ENCODE measurements around the gene GDAP1L1.

GDAP1L1 gene

DNA sequence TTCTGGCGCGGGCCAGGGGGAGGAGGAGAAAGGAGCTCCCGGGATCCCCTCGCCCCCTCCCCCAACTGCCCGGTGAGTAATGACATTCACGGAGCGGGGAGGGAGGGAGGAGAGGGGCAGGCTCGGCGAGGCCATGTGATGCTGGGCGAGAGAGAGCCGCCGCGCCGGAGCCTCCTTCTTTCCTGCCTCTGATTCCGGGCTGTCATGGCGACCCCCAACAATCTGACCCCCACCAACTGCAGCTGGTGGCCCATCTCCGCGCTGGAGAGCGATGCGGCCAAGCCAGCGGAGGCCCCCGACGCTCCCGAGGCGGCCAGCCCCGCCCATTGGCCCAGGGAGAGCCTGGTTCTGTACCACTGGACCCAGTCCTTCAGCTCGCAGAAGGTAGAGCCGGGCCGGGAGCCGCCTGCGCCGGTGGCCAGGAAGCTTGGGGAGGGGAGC lies at the start of gene GDAP1L1:
Gene GDAP1L1, plus strand, starts transcription at position 178 of the 441 bp plus-strand sequence. Its CDS starts 27 bp downstream, at position 205.
- no peak for DNase-seq (ENCODE audit: low spot score)

DNA sequence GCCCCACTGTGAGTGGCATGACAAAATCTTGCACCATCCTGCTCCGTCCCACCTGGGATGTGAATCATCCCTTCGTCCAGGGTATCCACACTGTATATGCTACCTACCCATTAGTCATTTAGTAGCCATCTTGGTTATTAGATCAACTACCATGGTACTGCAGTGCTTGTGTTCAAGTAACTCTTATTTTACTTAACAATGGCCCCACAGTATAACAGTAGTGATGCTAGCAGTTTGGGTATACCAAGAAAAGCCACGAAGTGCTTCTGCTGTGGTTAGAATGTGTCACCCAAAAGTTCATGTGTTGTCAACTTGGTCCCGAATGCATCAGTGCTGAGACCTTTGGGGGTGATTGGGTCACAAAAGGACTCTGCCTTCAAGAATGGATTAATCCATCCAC lies 48.2 kb upstream of the GDAP1L1 start:
- DNase-seq (ENCODE audit: low spot score): peak; percentile 71

DNA sequence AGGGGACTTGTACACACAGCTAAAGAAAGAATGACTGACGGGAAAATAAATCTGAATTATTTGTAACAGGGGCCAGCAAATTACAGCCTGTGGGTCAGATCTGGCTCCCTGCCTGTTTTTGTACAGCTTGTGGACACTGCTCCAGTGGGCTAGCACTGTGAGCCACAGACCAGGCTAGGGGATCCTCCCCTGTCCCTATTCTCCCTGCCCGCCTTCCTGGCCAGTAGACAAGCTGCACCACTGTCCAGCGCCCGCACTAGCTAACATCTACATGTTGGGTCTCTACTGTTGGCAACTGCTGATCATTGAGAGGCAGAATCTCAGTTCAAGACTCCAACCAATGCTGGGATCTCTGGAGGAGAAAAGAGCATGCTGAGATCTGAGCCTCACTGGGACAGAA lies 47.2 kb upstream of the GDAP1L1 start:
- DNase-seq (ENCODE audit: low spot score): no peak

DNA sequence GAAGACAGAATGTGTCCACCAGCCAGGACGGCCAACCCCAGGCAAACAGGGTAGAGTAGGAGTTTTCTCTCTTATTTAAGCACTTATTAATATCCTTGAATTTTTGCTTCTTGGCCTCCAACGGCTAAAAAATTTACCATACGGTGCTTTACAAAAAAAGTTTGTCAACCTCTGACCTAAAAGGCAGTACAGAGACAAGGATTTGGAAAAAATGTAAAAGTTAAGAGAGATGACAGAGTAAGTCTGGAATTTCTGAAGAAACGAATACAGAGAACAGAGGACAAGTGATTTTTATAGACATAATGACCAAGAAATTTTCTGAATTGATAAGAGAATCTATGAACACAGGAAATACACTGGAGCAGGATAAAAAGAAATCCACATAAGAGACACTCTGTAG lies 46.7 kb upstream of the GDAP1L1 start:
- DNase-seq (ENCODE audit: low spot score): no peak

DNA sequence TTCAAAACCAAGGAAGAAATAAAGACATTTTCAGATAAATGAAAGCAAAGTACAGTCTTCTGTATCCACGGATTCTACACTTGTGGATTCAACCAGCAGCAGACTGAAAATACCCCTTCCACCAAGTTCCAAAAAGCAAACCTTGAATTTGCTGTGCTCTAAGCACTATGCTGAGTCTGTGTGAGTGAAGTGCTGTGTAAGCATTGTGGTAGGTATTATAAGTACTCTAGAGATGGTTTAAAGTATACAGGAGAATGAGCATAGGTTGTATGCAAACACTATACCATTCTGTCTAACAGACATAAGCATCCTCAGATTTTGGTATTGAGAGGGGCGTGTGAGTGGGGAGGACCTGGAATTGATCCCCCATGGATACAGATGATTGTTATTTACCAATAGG lies 46.1 kb upstream of the GDAP1L1 start:
- no peak for DNase-seq (ENCODE audit: low spot score)

DNA sequence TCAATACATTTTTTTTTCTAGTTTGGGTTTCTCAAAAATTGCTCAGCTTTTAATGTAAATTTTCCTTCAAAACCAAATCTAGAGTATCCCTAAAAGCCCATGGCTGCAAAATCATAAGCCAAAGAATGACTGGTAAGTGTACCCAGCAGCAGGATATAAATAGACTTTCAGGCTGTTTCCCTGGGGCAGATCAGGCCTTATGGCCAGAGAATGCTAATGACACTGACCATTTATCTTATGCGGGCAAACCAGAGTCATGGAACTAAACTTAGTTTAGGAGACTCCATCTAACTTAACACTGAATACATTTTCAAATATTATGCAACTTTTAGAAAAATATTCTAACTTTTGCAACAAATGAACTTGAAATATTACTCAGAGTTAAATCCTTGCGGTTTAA lies 43.9 kb upstream of the GDAP1L1 start:
- no peak for DNase-seq (ENCODE audit: low spot score)

DNA sequence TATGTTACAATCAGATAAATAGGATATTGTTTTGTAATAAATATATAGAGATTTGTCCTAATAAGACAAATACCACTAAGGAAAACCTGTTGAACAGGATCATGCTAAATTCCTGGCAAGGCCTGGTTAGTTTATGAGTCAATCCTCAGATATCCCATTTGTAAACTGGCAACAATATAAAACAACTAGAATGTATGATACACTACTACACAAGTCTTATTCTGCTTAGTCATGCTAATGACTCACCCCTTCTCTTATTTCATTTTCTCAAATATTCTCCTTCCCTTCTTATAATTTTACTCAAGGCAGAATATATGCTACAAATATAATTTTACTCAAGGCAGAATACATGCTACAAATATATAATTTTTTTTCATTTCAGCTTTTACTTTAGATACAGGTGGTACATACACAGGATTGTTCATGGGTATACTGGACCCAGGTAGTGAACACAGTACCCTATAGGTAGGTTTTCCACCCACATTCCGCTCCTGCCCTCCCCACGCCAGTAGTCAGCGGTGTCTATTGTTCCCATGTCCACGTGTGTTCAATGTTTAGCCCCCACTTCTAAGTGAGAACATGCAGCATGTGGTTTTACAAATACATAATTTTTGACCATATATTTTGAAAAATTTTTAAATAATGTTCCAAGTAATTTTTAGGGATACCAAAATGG lies 42.8 kb upstream of the GDAP1L1 start:
- no peak for DNase-seq (ENCODE audit: low spot score)

DNA sequence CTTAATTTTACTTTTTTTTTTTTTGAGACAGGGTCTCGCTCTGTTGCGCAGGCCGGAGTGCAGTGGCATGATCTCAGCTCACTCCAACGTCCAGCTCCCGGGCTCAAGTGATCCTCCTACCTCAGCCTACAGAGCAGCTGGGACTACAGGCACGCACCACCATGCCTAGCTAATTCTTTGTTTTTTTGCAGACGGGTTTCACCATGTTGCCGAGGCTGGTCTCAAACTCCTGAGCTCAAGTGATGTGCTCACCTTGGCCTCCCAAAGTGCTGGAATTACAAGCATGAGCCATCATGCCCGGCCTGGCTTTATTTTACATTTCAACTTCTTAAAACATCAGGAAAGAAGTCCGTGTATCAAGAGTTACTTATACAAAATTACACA lies 42.3 kb upstream of the GDAP1L1 start:
- no peak for DNase-seq (ENCODE audit: low spot score)

DNA sequence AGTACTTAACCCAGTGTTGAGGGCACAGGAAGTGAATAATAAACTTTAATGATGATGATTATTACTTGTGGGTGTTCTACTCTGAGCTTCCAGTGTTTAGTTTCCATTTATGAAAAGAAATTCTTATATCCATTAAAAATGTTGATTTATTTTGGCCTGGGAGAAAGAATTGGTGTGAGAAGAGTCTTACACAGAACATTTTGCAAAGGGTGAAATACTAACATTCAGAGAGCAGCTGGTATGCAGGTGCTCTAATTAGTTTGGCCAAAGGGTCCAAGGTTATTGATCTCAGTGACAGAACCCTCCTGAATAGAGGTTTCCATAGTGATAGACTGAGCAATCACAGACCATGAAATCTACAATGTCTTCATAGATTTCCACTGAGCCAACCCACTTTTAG lies 41.0 kb upstream of the GDAP1L1 start:
- no peak for DNase-seq (ENCODE audit: low spot score)

DNA sequence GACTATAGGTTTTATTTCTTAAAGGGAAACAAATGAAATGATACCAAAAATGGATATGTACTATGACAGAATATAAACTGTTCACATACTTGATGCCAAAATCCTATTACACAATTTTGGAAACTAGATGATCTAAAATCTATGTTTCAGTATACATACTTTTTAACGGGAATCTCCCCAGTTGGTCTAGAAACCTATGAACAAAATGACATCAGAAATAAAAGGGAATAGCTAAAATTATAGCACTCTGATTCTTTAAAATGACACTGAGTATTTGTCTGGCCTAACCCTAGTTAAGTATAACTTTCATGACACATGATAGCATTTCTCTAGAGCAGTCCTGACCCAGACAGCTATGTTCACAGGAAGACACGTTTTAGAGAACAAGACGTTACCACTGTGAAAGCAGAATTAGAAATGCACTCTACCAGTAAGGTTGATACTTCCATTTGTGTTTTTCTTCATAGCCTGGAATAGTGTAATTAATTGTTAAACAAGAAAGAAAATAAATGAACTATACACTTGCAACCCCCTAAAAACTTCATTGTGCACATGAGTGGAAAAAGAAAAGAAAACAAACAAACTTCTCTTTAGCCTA lies 39.9 kb upstream of the GDAP1L1 start:
- DNase-seq (ENCODE audit: low spot score): no peak

DNA sequence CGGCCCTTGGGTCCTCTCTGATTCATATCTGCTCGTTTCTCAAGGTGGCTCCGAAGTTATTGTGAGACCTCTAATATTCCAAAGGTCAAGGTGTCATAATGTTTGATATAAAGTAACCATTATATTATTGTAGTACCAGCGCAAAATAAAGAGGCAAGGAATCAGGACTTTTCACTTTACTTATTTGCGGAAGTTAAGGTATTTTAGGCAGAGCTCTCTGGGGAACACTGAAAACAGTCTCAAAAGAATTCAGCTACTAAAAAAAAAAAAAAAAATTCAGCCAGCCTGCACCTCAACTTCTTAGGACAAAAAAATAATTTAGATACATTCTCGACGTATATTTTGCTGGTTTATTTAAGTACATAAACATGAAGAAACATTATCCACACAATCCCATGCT lies 38.9 kb upstream of the GDAP1L1 start:
- DNase-seq (ENCODE audit: low spot score): no peak

DNA sequence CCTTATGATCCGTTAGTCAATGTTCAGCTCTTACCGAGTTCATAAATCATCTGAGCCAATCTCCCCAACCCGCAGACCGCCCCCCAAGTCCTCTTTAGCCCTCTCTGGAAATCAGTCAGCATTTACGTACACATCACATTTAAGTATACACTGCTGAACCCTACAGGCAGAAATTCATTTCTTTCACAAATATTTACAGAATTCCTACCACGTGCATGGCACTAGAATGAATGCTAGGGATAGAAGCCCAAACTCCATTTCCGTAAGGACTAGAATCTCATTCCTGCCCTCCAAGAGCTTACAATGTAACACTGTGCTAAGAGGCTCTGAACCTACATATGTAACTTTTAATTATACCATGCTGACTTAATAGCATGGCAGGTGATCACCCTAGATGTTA lies 38.3 kb upstream of the GDAP1L1 start:
- DNase-seq (ENCODE audit: low spot score): no peak

DNA sequence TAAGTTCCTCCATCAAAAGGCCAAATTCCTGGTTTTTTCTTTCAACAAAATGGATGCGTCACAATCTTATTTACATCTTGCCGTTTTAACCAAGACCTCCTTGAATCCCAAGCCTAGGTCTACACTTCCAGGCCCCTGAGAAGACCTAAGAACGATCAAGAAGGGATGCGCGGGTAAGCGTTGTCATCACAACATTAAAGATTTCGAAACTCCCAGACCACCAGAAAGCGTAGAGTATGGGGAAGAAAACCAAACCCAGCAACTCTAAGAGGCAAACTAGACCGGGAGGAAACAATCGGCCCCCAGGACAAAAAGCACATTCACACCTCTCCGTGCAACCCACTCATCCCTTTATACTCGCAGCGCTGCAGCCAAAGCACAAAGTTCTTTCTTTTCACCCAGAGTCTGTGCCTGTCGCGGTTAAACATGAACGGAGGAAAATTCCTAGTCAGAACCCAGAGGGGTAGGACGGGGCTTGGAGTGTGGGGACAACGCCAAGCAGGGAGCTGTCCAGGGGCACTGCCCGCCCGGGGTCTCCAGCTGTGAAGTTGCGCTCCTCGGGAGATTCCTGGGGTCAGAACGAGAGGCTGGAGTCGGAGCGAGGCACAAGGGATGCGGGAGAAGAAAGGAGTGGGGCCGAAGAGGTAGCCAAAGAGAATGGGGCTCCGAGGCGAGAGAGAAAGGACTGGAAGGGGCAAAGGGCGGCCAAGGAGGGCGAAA lies 37.3 kb upstream of the GDAP1L1 start:
- no peak for DNase-seq (ENCODE audit: low spot score)

DNA sequence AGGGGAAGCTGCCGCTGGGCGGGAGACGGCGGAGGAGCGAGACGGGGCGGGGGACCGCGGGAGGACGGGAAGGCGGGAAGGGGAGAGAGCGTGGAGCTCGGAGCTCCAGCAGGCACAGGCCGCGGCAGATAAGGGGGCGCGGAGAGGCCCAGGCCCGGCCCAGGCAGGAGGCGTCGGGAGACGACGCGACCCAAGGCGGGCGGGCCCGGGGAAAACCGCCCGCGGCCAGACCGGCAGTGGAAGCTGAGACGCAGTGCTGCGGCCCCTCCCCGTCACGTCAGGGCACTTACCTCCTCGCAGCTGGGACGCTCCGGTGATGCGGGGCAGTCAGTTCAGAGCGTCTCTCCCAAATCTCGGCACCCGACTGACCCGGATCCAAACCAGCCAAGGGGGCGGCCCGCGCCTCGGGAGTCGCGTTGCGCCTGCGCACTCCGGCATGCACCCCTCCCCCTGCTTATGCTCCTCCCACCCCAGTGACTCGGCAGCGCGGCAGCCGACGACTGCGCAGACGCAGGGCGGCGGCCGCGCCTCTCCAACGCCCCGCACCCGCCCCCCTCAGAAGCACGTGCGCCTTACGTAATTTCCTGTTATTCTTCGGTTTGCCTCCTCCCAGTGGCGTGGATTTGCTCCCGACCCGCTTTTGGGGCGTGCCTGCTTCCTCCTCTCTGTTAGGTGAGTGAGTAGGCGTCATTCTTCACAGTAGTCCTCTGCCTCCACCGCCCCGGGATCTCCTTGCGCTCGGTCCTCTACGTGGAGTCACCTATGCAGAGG lies 36.5 kb upstream of the GDAP1L1 start, which contains the start of gene OSER1:
Gene OSER1, minus strand, starts transcription at position 366 of the 771 bp plus-strand sequence. CDS start 3,814 bp downstream, outside the sequence.
- DNase-seq (ENCODE audit: low spot score): peak; percentile 98

DNA sequence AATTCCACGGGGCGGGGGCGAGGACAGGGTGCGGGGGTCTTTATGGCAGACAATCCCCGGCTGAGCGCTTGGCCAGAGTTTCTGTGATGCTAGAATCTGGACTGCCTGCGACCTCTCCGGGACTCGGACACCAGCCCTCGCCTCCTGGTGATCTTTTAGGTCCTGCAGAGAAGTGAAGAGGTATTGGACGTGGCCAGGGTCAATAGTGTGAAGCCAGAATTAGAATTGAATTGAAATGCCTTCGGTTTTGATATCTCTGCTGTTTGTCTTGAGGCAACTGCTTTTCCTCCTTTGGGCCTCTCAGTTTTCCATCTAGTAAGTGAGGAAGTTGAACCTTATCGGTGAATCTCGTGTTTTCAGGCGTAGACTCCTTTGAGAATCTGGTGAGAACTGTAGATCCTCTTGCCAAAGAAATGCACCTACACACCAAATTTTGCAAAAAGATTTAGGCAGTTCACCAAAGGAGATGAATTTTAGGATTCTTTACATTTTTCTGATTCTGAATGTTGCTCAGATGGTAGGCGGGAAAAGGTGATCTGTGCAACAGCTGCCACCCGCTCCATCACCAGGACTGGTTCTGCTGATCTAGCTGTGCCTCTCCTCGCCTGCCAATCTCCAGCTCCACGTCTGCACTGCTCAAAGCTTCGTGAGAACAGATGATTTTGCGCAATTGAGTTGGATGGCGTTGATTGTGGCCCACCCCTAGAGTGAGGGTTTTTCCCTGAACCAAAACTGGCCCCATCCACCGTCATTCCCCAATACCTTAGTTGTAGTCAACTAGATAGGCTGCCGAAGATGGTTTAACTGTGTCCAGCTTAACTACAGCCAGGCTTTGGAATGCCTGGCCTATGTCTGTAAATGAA lies 35.7 kb upstream of the GDAP1L1 start:
- no peak for DNase-seq (ENCODE audit: low spot score)

DNA sequence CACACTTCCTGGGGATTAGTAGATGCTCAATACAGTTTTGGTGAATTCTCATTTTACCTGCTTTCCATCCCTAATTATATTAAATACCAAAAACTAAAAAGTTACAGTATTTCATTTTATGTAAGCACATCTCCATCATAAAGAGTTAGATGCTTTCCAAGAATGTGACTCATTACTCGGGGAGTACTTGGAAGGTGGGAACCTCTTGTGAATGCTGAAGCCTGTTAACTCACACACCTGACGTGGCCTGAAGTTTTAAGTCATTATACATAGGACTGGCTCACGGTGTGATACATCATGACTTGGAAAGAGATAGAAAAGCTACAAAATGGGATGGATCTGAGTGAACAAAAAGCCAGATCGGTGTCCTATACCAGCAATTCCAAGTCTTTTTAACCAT lies 34.3 kb upstream of the GDAP1L1 start:
- DNase-seq (ENCODE audit: low spot score): no peak

DNA sequence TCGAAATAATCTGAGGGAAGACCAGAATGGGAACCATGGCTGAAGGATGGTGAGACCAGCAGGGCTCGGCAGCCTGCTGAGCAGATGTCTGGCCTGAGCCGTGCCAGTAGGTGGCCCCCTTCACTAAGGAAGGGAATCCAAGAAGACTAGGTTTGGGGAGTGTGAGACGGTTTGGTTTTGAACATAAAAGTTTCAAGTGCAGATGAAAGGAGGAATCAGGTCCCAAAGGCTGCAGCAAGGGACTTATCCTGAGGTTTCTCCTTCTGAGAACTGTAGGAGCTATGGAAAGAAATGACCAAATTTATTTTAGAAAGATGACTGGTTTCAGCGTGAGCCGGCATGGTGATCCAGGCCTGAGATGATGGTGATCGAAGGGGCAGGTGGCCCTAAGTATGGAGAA lies 32.0 kb upstream of the GDAP1L1 start:
- DNase-seq (ENCODE audit: low spot score): peak; percentile 71

DNA sequence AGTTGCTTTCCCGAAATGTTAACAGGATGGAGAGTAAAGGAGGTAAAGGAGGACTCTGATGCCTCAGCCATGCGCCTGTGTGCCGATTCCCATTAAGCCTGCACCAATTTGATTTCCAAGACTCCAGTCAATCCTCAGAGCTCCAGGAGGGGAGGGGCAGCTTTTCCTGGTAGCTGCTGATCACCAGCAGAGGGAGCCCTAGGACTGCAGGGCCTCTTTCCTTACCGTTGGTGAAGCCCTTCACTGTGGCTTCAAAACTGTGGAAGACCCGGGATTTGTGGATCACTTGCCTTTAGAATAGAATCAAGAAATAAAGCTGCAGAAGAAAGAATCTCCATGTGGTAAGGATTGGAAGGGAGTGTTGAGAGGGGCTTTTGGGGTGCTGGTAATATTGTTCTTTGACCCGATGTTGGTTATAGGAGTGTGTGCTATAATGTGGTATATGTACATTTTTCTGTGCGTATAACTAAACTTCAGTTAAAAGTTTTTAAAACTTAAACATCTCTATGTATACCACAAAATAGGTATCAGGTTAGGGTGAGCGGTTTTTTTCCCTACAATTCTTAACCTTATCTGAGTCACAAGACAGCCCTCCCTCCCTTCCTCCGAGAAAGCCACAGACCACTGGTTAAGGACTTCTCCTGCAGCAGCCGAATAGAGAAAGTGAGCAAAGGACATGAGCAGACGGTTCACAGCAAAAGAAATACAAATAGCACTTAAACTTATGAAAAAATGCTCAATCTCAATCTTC lies 29.6 kb upstream of the GDAP1L1 start:
- DNase-seq (ENCODE audit: low spot score): peak; percentile 70

DNA sequence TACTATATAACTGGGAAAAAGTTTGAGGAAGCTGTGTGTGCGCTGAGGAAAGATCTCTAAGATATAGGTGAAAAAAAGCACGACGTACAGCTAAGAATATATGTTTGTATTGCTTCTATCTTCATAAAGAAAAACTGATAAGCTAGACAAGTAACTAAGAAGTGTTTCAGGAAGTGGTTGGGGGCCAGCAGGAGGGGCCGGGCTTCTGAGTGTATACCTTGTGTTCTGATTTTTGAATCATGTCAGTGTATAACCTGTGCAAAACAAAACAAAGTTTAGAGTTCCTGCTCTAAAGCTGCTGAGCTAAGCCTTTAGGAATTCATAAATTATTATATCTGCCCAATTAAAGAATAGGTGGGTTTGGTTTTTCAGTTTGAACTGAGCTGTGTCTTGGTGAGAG lies 28.7 kb upstream of the GDAP1L1 start:
- DNase-seq (ENCODE audit: low spot score): no peak

DNA sequence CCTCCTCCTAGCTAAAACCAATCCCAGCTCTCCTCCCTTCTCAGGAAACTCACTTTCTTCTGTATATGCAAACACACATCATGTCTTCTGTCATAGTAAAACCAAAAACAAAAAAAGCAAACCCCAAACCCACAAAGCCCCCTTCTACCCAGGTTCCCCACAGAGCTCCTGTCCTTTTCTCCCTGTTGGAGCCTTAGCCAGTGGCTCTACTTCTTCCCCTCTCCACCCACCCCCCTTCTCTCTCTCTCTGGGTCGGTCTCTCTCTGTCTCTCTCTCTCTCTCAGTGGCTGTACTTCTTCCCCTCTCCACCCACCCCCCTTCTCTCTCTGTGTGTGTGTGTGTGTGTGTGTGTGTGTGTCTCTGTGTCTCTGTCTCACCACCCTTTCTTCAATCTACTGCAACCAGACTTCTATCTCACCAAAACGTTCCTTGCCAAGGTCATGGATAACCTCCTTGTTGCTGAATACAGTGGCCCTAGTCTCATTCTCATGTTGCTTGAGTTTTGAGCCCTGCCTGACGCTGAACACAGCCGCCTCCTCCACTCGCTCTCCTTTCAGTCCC lies 27.9 kb upstream of the GDAP1L1 start:
- DNase-seq (ENCODE audit: low spot score): no peak
